Fibroblast of lung (primary cell): ENCODE measurements around the gene KCND3.

Experiments
- CTCF ChIP-seq, 2 donors: IDR thresholded peaks in 1 of 2; conservative IDR thresholded peaks in 1 of 2; 1 replicate in 1 of 2; 2 replicates in 1 of 2; pipeline ENCODE4 v1.5.1; 2011 to 2012; ENCODE audit warnings: low read length in 2 of 2, control low read depth in 1 of 2, inconsistent platforms in 1 of 2, low read depth in 1 of 2, mild to moderate bottlenecking in 1 of 2
- EZH2 ChIP-seq: IDR thresholded peaks from 2 replicates; pipeline ENCODE4 v1.5.1; 2012; ENCODE audit warnings: low read length, control low read depth, mild to moderate bottlenecking; ENCODE audit errors: missing control alignments

- peak; percentile 64 to 67 for TF ChIP-seq CTCF (conservative IDR thresholded peaks at IDR 0.05 in 1 of 2, IDR thresholded peaks at IDR 0.05 in 1 of 2; ENCODE audit: low read depth in 1 of 2, low read length in 2 of 2)
- TF ChIP-seq EZH2 = no peak
Observed at GRCh38 chr1:111747282-111747734, 242.2 kb downstream of the KCND3 start.
